ENCODE results near the gene MED27.

The MED27 gene

GRCh38 chr9:131994364-131995125 is 85.1 kb downstream of the MED27 start:
- no peak for DNase-seq

- DNase-seq: peak; percentile 21
Measured at GRCh38 chr9:131992906-131993657, 86.6 kb downstream of the MED27 start.

- DNase-seq: no peak
Measured at GRCh38 chr9:131987232-131987631, 92.4 kb downstream of the MED27 start.

GRCh38 chr9:131986576-131986975 is 93.1 kb downstream of the MED27 start:
- DNase-seq: no peak

- no peak for DNase-seq
Measured at GRCh38 chr9:131986089-131986488, 93.6 kb downstream of the MED27 start.

GRCh38 chr9:131984564-131984963 is 95.1 kb downstream of the MED27 start:
- no peak for DNase-seq

GRCh38 chr9:131982671-131983239 is 96.9 kb downstream of the MED27 start:
- DNase-seq: no peak

- DNase-seq: no peak
Measured at GRCh38 chr9:131982102-131982501, 97.6 kb downstream of the MED27 start.

- no peak for DNase-seq
Measured at GRCh38 chr9:131981116-131981776, 98.4 kb downstream of the MED27 start.

- DNase-seq: peak; percentile 75
Measured at GRCh38 chr9:131980267-131981016, 99.2 kb downstream of the MED27 start.

- no peak for DNase-seq
Measured at GRCh38 chr9:131977109-131977838, 102.4 kb downstream of the MED27 start.

GRCh38 chr9:131976157-131977108 is 103.2 kb downstream of the MED27 start:
- DNase-seq: no peak

- DNase-seq: no peak
Measured at GRCh38 chr9:131972889-131973288, 106.8 kb downstream of the MED27 start.

- DNase-seq: no peak
Measured at GRCh38 chr9:131971482-131972074, 108.1 kb downstream of the MED27 start.

- peak; percentile 54 for DNase-seq
Measured at GRCh38 chr9:131969469-131969989, 110.1 kb downstream of the MED27 start.

GRCh38 chr9:131968632-131969031 is 111.0 kb downstream of the MED27 start:
- peak; percentile 86 for DNase-seq

- no peak for DNase-seq
Measured at GRCh38 chr9:131965841-131966240, 113.8 kb downstream of the MED27 start.

GRCh38 chr9:131965103-131965502 is 114.6 kb downstream of the MED27 start:
- no peak for DNase-seq

- no peak for DNase-seq
Measured at GRCh38 chr9:131963072-131964030, 116.3 kb downstream of the MED27 start.
